H1 (cell line): ENCODE data around the gene DPF3. TPM values are rescaled to one million over a fixed set of nuclear protein-coding genes. Genes with fewer than 3 reads are reported as not detected.

Experiments used
- ATF2 ChIP-seq: IDR thresholded peaks from 2 replicates; pipeline ENCODE4 v1.6.1; 2012; ENCODE audit warnings: low read length, inconsistent platforms
- BCL11A ChIP-seq, 2 experiments: IDR thresholded peaks; one replicate each; pipeline ENCODE4 v1.6.1; 2011; ENCODE audit warnings: low read depth in 2 of 2, low read length in 2 of 2, mild to moderate bottlenecking in 2 of 2
- CBX5 ChIP-seq: fragments of 300-800, 300-1000 bp; sonication (generic); IDR thresholded peaks from 2 replicates; pipeline ENCODE4 v1.7.1; 2016; ENCODE audit warnings: antibody characterized with exemption, low read length, low read depth
- CREB1 ChIP-seq: IDR thresholded peaks from 2 replicates; pipeline ENCODE4 v1.6.1; 2012; ENCODE audit warnings: inconsistent platforms
- CTCF ChIP-seq, 3 experiments: IDR thresholded peaks; 1 replicate in 2 of 3; 2 replicates in 1 of 3; pipeline versions ENCODE4 v1.5.1 to v1.6.1; 2011; ENCODE audit warnings: low read length in 3 of 3, mild to moderate bottlenecking in 3 of 3, inconsistent platforms in 2 of 3, low read depth in 1 of 3, moderate library complexity in 1 of 3; ENCODE audit not compliant: insufficient read depth in 1 of 3; ENCODE audit errors: control extremely low read depth in 1 of 3
- GABPA ChIP-seq: IDR thresholded peaks from 2 replicates; pipeline ENCODE4 v1.6.1; 2011; ENCODE audit warnings: mild to moderate bottlenecking, low read length, moderate library complexity, borderline replicate concordance; ENCODE audit not compliant: insufficient read depth
- HDAC6 ChIP-seq: IDR thresholded peaks from one replicate; pipeline ENCODE4 v1.7.1; 2012; ENCODE audit warnings: low read depth, mild to moderate bottlenecking, inconsistent platforms, low read length, moderate library complexity
- KDM4A ChIP-seq: IDR thresholded peaks from one replicate; pipeline ENCODE4 v1.7.1; 2012; ENCODE audit warnings: low read depth, mild to moderate bottlenecking, moderate library complexity, low read length, inconsistent platforms; ENCODE audit not compliant: severe bottlenecking
- PHF8 ChIP-seq: fragments of 200-600 bp; sonication (generic); conservative IDR thresholded peaks from 2 replicates; pipeline ENCODE4 v1.7.1; 2012; ENCODE audit warnings: low read depth, mild to moderate bottlenecking, inconsistent platforms, low read length, moderate library complexity
- RNF2 ChIP-seq: fragments of 200-900, 300-1000 bp; sonication (generic); IDR thresholded peaks from 2 replicates; pipeline ENCODE4 v1.7.1; 2016; ENCODE audit warnings: borderline replicate concordance, low read depth, mild to moderate bottlenecking, antibody characterized with exemption, low read length; ENCODE audit not compliant: poor library complexity, severe bottlenecking; ENCODE audit errors: missing control alignments
- RXRA ChIP-seq: IDR thresholded peaks from 2 replicates; pipeline ENCODE4 v1.6.1; 2011; ENCODE audit warnings: low read depth, mild to moderate bottlenecking, low read length, moderate library complexity; ENCODE audit not compliant: insufficient read depth
- SIN3A ChIP-seq, 2 experiments: IDR thresholded peaks in 1 of 2; conservative IDR thresholded peaks in 1 of 2; 2 replicates each; pipeline ENCODE4 v1.6.1; 2011 to 2012; ENCODE audit warnings: low read length in 2 of 2, improper control_type of control experiment in 1 of 2, low read depth in 1 of 2, mild to moderate bottlenecking in 1 of 2
- SIX5 ChIP-seq: IDR thresholded peaks from 2 replicates; pipeline ENCODE4 v1.6.1; 2011; ENCODE audit warnings: mild to moderate bottlenecking, low read depth, low read length
- SUZ12 ChIP-seq: fragments of 200-600 bp; sonication (generic); IDR thresholded peaks from 2 replicates; pipeline ENCODE4 v1.6.1; 2012; ENCODE audit warnings: mild to moderate bottlenecking, inconsistent platforms, low read length, moderate library complexity, mixed read lengths
- TAF1 ChIP-seq: IDR thresholded peaks from 2 replicates; pipeline ENCODE4 v1.6.1; 2011; ENCODE audit warnings: mild to moderate bottlenecking, low read depth, low read length
- USF2 ChIP-seq: IDR thresholded peaks from 2 replicates; pipeline ENCODE4 v1.6.1; 2011; ENCODE audit warnings: low read length, improper control_type of control experiment
- YY1 ChIP-seq: IDR thresholded peaks from 2 replicates; pipeline ENCODE4 v1.6.1; 2011; ENCODE audit warnings: low read depth, mild to moderate bottlenecking, low read length
- polyA plus RNA-seq, 7 experiments: library from polyadenylated mRNA; depleted of rRNA in 3 of 7; stranded (reverse) in 5 of 7; unstranded in 2 of 7; fragments of >200 nt in 5 of 7; fragments of 200-250 nt in 2 of 7; gene quantifications; 1 replicate in 5 of 7; 2 replicates in 1 of 7; 4 replicates in 1 of 7; pipeline versions ENCODE4 v1.2.1 to v1.2.3, GENCODE V29; 2011 to 2013; ENCODE audit warnings: missing spikeins in 2 of 7, mixed read lengths in 2 of 7
- total RNA-seq: library from RNA; stranded (reverse); fragmentation: NEBNext Ultra II Directional; extraction: Animal tissue kit (Norgen Biotek cat#: 25700); gene quantifications from 2 replicates; pipeline ENCODE4 v1.2.1, GENCODE V29; 2021

The DPF3 gene
- total and polyA plus RNA-seq, 2 of the 8 experiments (the other 6 are each of a cell fraction or from before 2014, with no cell fraction given) = 0.19 TPM; not detected in 1

GRCh38 chr14:72926292-72927028 is 32.6 kb upstream of the DPF3 start, which contains the start of gene DCAF4 (continued):
- no peak for TF ChIP-seq CTCF (IDR thresholded peaks at IDR 0.05; ENCODE audit: control extremely low read depth in 1 of 3, insufficient read depth in 1 of 3, low read depth in 1 of 3, low read length in 3 of 3)
- no peak for TF ChIP-seq BCL11A (IDR thresholded peaks at IDR 0.05; ENCODE audit: low read depth in 2 of 2, low read length in 2 of 2)
- no peak for TF ChIP-seq HDAC6
- TF ChIP-seq RNF2 = no peak
- TF ChIP-seq SUZ12 = no peak
- TF ChIP-seq RXRA = no peak
- TF ChIP-seq ATF2 = no peak
- no peak for TF ChIP-seq KDM4A
- TF ChIP-seq YY1 = no peak
- TF ChIP-seq USF2 = no peak
- peak; percentile 70 to 94; a peak in 2 of 4 replicates for TF ChIP-seq SIN3A (conservative IDR thresholded peaks at IDR 0.05 in 1 of 2, IDR thresholded peaks at IDR 0.05 in 1 of 2; ENCODE audit: low read depth in 1 of 2, low read length in 2 of 2)
- no peak for TF ChIP-seq GABPA
- no peak for TF ChIP-seq CBX5
- peak; percentile 52; the same call in 1 of the 2 replicates for TF ChIP-seq PHF8
- peak; percentile 66 for TF ChIP-seq TAF1
- peak; percentile 75 for TF ChIP-seq CREB1
- TF ChIP-seq SIX5 = no peak
